ENCODE measurements around the gene PDZD4.

GRCh38 chrX:153766871-153767673, 63.3 kb downstream of the PDZD4 start:
- TF ChIP-seq, protein P1, sequence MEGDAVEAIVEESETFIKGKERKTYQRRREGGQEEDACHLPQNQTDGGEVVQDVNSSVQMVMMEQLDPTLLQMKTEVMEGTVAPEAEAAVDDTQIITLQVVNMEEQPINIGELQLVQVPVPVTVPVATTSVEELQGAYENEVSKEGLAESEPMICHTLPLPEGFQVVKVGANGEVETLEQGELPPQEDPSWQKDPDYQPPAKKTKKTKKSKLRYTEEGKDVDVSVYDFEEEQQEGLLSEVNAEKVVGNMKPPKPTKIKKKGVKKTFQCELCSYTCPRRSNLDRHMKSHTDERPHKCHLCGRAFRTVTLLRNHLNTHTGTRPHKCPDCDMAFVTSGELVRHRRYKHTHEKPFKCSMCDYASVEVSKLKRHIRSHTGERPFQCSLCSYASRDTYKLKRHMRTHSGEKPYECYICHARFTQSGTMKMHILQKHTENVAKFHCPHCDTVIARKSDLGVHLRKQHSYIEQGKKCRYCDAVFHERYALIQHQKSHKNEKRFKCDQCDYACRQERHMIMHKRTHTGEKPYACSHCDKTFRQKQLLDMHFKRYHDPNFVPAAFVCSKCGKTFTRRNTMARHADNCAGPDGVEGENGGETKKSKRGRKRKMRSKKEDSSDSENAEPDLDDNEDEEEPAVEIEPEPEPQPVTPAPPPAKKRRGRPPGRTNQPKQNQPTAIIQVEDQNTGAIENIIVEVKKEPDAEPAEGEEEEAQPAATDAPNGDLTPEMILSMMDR (IDR thresholded peaks at IDR 0.05), result no peak
- no peak for TF ChIP-seq POLR2A (IDR thresholded peaks at IDR 0.05)

All from thyroid gland (tissue), 4 donors.